GM23338 (cell line): ENCODE results near the gene CNPY3. TPM values are rescaled to one million over a fixed set of nuclear protein-coding genes. Genes with fewer than 3 reads are reported as not detected.

Experiments used
- ATAC-seq: fragments of 200-7000 bp; cut with Tn5 transposase; 3 replicates; pipeline ENCODE4 v1.9.1; 2020
- DNase-seq: peaks from one replicate; pipeline ENCODE4 v3.0.0-alpha.2; 2015; ENCODE audit warnings: low spot score
- H2AFZ ChIP-seq: fragments of 200-600 bp; sonication (generic); 2 replicates; pipeline ENCODE4 v1.8.0; 2016; ENCODE audit warnings: antibody characterized with exemption, mild to moderate bottlenecking, moderate library complexity
- H3F3A ChIP-seq: fragments of 200-600 bp; sonication (generic); replicated peaks from 2 replicates; pipeline ENCODE4 v1.8.0; 2017; ENCODE audit warnings: antibody characterized with exemption, mixed run types, low read depth
- H3K27ac ChIP-seq: fragments of 200-600 bp; sonication (generic); 2 replicates; pipeline ENCODE4 v1.6.1; 2016; ENCODE audit warnings: low read depth
- H3K27me3 ChIP-seq: fragments of 200-600 bp; sonication (generic); 2 replicates; pipeline ENCODE4 v1.8.0; 2016; ENCODE audit warnings: mild to moderate bottlenecking, mixed run types, moderate library complexity; ENCODE audit not compliant: insufficient read depth
- H3K36me3 ChIP-seq: fragments of 200-600 bp; sonication (generic); 2 replicates; pipeline ENCODE4 v1.8.0; 2016; ENCODE audit warnings: mild to moderate bottlenecking; ENCODE audit not compliant: insufficient read depth
- H3K4me1 ChIP-seq: fragments of 200-600 bp; sonication (generic); 2 replicates; pipeline ENCODE4 v1.8.0; 2016; ENCODE audit warnings: mild to moderate bottlenecking, moderate library complexity; ENCODE audit not compliant: insufficient read depth
- H3K4me2 ChIP-seq: fragments of 200-600 bp; sonication (generic); 2 replicates; pipeline ENCODE4 v1.7.1; 2017; ENCODE audit warnings: mixed run types
- H3K4me3 ChIP-seq: fragments of 200-600 bp; sonication (generic); 2 replicates; pipeline ENCODE4 v1.6.1; 2016; ENCODE audit warnings: mixed run types
- H3K79me2 ChIP-seq: fragments of 200-600 bp; sonication (generic); replicated peaks from 2 replicates; pipeline ENCODE4 v1.8.0; 2017; ENCODE audit warnings: mild to moderate bottlenecking; ENCODE audit not compliant: insufficient read depth
- H3K9me2 ChIP-seq: fragments of 200-600 bp; sonication (generic); 2 replicates; pipeline ENCODE4 v1.8.0; 2017; ENCODE audit not compliant: insufficient read depth
- H4K20me1 ChIP-seq: fragments of 200-600 bp; sonication (generic); replicated peaks from 2 replicates; pipeline ENCODE4 v1.8.0; 2017; ENCODE audit warnings: mild to moderate bottlenecking; ENCODE audit not compliant: insufficient read depth
- H3K27ac Mint-ChIP-seq: 2 replicates; pipeline ENCODE4 v1.8.0; 2020; ENCODE audit warnings: inconsistent platforms, mild to moderate bottlenecking, moderate library complexity, mixed read lengths
- H3K27me3 Mint-ChIP-seq: 3 replicates; pipeline ENCODE4 v1.8.0; 2022; ENCODE audit warnings: low read depth, mild to moderate bottlenecking, moderate library complexity, mixed read lengths, inconsistent platforms; ENCODE audit not compliant: insufficient read depth, poor library complexity
- H3K36me3 Mint-ChIP-seq: 3 replicates; pipeline ENCODE4 v1.8.0; 2021; ENCODE audit warnings: low read depth, mild to moderate bottlenecking, inconsistent platforms, moderate library complexity, mixed read lengths
- H3K4me1 Mint-ChIP-seq: 3 replicates; pipeline ENCODE4 v1.8.0; 2020; ENCODE audit warnings: mild to moderate bottlenecking, inconsistent platforms, mixed read lengths
- H3K4me3 Mint-ChIP-seq: 3 replicates; pipeline ENCODE4 v1.8.0; 2021; ENCODE audit warnings: moderate library complexity, mild to moderate bottlenecking, inconsistent platforms, mixed read lengths
- H3K9me3 Mint-ChIP-seq: 3 replicates; pipeline ENCODE4 v1.8.0; 2020; ENCODE audit warnings: moderate library complexity, mild to moderate bottlenecking, inconsistent platforms, mixed read lengths
- CREB1 ChIP-seq: fragments of 250-450 bp; sonication (Bioruptor Pico); IDR thresholded peaks from 2 replicates; pipeline ENCODE4 v1.5.0; 2020; ENCODE audit warnings: low read depth, mild to moderate bottlenecking, moderate library complexity
- EZH2 ChIP-seq: fragments of 200-600 bp; sonication (generic); IDR thresholded peaks from one replicate; pipeline ENCODE4 v1.8.0; 2017; ENCODE audit warnings: antibody characterized with exemption, mild to moderate bottlenecking, low read depth; ENCODE audit not compliant: unreplicated experiment
- EZH2phosphoT487 ChIP-seq: fragments of 200-600 bp; sonication (generic); IDR thresholded peaks from one replicate; pipeline ENCODE4 v1.8.1; 2018; ENCODE audit warnings: antibody characterized with exemption; ENCODE audit not compliant: unreplicated experiment
- JUNB ChIP-seq: IDR thresholded peaks from one replicate; pipeline ENCODE4 v1.6.1; 2016; ENCODE audit warnings: antibody characterized with exemption; ENCODE audit not compliant: unreplicated experiment
- NANOG ChIP-seq: IDR thresholded peaks from 2 replicates; pipeline ENCODE4 v1.6.1; 2016; ENCODE audit warnings: antibody characterized with exemption, borderline replicate concordance
- POLR2AphosphoS5 ChIP-seq: IDR thresholded peaks from 2 replicates; pipeline ENCODE4 v1.6.1; 2016; ENCODE audit warnings: antibody characterized with exemption, low read depth
- STAT1 ChIP-seq: IDR thresholded peaks from one replicate; pipeline ENCODE4 v1.6.1; 2016; ENCODE audit warnings: antibody characterized with exemption; ENCODE audit not compliant: unreplicated experiment
- ZNF331 ChIP-seq: fragments of 250-450 bp; sonication (Bioruptor Pico); IDR thresholded peaks from 2 replicates; pipeline ENCODE4 v1.5.0; 2020; ENCODE audit warnings: low read depth, mild to moderate bottlenecking, moderate library complexity
- polyA plus RNA-seq: library from polyadenylated mRNA; unstranded; fragments of >200 nt; fragmentation: Nextera tagmentation; extraction: Ambion mirVana; gene quantifications from 2 replicates; pipeline ENCODE4 v1.2.1, GENCODE V29; 2016
- total RNA-seq: library from RNA; depleted of rRNA; stranded (reverse); fragments of >200 nt; shearing (Covaris generic); gene quantifications from 2 replicates; pipeline ENCODE4 v1.2.3, GENCODE V29; 2014
- TF ChIP-seq, protein P1 (sequence below): IDR thresholded peaks from one replicate; pipeline ENCODE4 v1.6.1; 2018; ENCODE audit warnings: antibody characterized with exemption; ENCODE audit not compliant: unreplicated experiment
- TF ChIP-seq, protein P2 (sequence below): IDR thresholded peaks from 2 replicates; pipeline ENCODE4 v1.6.1; 2016; ENCODE audit warnings: antibody characterized with exemption
- TF ChIP-seq, protein P3 (sequence below), 2 experiments: fragments of 200-600 bp in 1 of 2; sonication (generic) in 1 of 2; conservative IDR thresholded peaks; 2 replicates each; pipeline versions ENCODE4 v1.5.1 to v1.6.1; 2016 to 2017; ENCODE audit warnings: antibody characterized with exemption in 2 of 2, low read depth in 2 of 2, mild to moderate bottlenecking in 2 of 2, moderate library complexity in 1 of 2

Gene CNPY3
- total and polyA plus RNA-seq, 2 experiments from 2014 or later = 67.0 to 74.5 TPM

DNA sequence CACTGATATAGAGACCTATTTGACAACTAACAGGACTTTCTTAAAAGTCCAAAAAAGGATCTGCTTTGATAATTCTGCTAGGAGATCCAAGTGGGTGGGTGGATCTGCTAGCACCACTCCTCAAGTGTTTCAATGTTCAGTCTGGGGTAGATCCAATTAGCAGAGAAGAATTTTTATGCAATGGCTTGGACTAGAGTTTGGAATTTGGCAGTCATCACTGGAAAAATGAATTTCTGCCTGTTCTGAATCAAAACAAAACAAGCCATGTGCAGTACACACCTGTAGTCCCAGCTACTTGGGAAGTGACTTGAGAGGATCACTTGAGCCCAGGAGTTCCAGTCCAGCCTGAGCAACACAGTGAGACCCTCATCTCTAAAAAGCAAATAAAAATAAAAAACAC is 18.7 kb downstream of the CNPY3 start (continued):
- TF ChIP-seq, protein P1, sequence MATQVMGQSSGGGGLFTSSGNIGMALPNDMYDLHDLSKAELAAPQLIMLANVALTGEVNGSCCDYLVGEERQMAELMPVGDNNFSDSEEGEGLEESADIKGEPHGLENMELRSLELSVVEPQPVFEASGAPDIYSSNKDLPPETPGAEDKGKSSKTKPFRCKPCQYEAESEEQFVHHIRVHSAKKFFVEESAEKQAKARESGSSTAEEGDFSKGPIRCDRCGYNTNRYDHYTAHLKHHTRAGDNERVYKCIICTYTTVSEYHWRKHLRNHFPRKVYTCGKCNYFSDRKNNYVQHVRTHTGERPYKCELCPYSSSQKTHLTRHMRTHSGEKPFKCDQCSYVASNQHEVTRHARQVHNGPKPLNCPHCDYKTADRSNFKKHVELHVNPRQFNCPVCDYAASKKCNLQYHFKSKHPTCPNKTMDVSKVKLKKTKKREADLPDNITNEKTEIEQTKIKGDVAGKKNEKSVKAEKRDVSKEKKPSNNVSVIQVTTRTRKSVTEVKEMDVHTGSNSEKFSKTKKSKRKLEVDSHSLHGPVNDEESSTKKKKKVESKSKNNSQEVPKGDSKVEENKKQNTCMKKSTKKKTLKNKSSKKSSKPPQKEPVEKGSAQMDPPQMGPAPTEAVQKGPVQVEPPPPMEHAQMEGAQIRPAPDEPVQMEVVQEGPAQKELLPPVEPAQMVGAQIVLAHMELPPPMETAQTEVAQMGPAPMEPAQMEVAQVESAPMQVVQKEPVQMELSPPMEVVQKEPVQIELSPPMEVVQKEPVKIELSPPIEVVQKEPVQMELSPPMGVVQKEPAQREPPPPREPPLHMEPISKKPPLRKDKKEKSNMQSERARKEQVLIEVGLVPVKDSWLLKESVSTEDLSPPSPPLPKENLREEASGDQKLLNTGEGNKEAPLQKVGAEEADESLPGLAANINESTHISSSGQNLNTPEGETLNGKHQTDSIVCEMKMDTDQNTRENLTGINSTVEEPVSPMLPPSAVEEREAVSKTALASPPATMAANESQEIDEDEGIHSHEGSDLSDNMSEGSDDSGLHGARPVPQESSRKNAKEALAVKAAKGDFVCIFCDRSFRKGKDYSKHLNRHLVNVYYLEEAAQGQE = no peak

DNA sequence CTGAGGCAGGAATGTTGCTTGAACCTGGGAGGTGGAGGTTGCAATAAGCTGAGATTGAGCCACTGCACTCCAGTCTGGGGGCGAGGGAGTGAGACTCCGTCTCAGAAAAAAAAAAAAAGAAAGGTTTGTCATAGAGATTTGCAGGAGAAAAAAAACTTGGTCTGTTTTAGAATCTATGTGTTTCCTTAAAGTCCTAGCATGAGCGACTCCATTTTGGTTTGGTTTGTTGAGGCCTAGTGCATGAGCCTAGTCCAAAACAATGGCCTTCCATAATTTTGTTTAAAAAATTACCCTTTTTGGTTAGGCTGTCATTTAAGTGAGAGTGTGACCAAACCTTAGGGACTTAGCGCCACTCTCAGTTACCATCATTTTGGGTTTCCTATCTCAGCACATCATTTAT is 23.1 kb downstream of the CNPY3 start:
- H3K27me3 Mint-ChIP-seq = peaks cover 3% of the 10 kb centered on the region
- H3K27ac Mint-ChIP-seq = no peak overlapping the region
- H3K79me2 ChIP-seq = no peaks in the 10 kb centered on the region
- no peaks in the 10 kb centered on the region for H3K9me3 Mint-ChIP-seq
- H3K36me3 ChIP-seq = no peaks in the 10 kb centered on the region
- no peaks in the 10 kb centered on the region for H3K4me1 ChIP-seq
- H3K9me2 ChIP-seq = no peaks in the 10 kb centered on the region
- no peak for DNase-seq
- no peaks in the 10 kb centered on the region for H3K27me3 ChIP-seq
- H3K4me2 ChIP-seq = no peak overlapping the region
- no peaks in the 10 kb centered on the region for H3F3A ChIP-seq
- no peak overlapping the region for H3K4me3 ChIP-seq
- no peak overlapping the region for H2AFZ ChIP-seq
- no peak for ATAC-seq
- H3K4me1 Mint-ChIP-seq = peaks cover 15% of the 10 kb centered on the region
- H3K36me3 Mint-ChIP-seq = no peaks in the 10 kb centered on the region
- H3K27ac ChIP-seq = 0 out of 2 replicates have a peak overlapping the region, but pooled peaks have one; percentile 14
- no peak overlapping the region for H3K4me3 Mint-ChIP-seq
- H4K20me1 ChIP-seq = no peaks in the 10 kb centered on the region; the same call in 1 of the 2 replicates
- TF ChIP-seq, protein P2, sequence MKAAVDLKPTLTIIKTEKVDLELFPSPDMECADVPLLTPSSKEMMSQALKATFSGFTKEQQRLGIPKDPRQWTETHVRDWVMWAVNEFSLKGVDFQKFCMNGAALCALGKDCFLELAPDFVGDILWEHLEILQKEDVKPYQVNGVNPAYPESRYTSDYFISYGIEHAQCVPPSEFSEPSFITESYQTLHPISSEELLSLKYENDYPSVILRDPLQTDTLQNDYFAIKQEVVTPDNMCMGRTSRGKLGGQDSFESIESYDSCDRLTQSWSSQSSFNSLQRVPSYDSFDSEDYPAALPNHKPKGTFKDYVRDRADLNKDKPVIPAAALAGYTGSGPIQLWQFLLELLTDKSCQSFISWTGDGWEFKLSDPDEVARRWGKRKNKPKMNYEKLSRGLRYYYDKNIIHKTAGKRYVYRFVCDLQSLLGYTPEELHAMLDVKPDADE = no peak
- no peak for TF ChIP-seq EZH2phosphoT487
- TF ChIP-seq POLR2AphosphoS5 = no peak
- TF ChIP-seq CREB1 (CRISPR knock-in tag) = no peak
- TF ChIP-seq ZNF331 (CRISPR knock-in tag) = no peak
- TF ChIP-seq EZH2 = no peak
- TF ChIP-seq, protein P3, sequence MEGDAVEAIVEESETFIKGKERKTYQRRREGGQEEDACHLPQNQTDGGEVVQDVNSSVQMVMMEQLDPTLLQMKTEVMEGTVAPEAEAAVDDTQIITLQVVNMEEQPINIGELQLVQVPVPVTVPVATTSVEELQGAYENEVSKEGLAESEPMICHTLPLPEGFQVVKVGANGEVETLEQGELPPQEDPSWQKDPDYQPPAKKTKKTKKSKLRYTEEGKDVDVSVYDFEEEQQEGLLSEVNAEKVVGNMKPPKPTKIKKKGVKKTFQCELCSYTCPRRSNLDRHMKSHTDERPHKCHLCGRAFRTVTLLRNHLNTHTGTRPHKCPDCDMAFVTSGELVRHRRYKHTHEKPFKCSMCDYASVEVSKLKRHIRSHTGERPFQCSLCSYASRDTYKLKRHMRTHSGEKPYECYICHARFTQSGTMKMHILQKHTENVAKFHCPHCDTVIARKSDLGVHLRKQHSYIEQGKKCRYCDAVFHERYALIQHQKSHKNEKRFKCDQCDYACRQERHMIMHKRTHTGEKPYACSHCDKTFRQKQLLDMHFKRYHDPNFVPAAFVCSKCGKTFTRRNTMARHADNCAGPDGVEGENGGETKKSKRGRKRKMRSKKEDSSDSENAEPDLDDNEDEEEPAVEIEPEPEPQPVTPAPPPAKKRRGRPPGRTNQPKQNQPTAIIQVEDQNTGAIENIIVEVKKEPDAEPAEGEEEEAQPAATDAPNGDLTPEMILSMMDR (conservative IDR thresholded peaks at IDR 0.05; ENCODE audit: low read depth in 2 of 2) = no peak
- TF ChIP-seq STAT1 = no peak
- no peak for TF ChIP-seq NANOG
- TF ChIP-seq, protein P1 = no peak
- no peak for TF ChIP-seq JUNB
